ENCODE results near the gene SNX18. TPM values are rescaled to one million over a fixed set of nuclear protein-coding genes. Genes with fewer than 3 reads are reported as not detected.
A peak's percentile ranks its signal among the peaks of the same experiment; 100 is the strongest.

The SNX18 gene
- total RNA-seq, 1 donor from 2014 or later: 38.8 TPM

GRCh38 chr5:54580997-54581811, 63.6 kb downstream of the SNX18 start:
- no peaks in the 10 kb centered on the region for H4K20me1 ChIP-seq (ENCODE audit: insufficient read depth, low read length)
- no peaks in the 10 kb centered on the region for H3K27me3 Mint-ChIP-seq (ENCODE audit: low read depth, unreplicated experiment)
- no peak overlapping the region for H3K4me3 ChIP-seq (ENCODE audit: insufficient read depth, low read depth, low read length)
- H3K36me3 Mint-ChIP-seq (ENCODE audit: low read depth, unreplicated experiment): no peaks in the 10 kb centered on the region
- H3K36me3 ChIP-seq (ENCODE audit: insufficient read depth, low read length): no peaks in the 10 kb centered on the region
- no peak overlapping the region for H3K9ac ChIP-seq (ENCODE audit: low read length)
- H3K9me3 ChIP-seq (ENCODE audit: insufficient read depth, low read depth, low read length): no peaks in the 10 kb centered on the region
- no peaks in the 10 kb centered on the region for H3K4me1 ChIP-seq (ENCODE audit: insufficient read depth, low read length)
- H3K27ac ChIP-seq (ENCODE audit: low read depth, low read length): no peak overlapping the region
- peaks cover 3% of the 10 kb centered on the region for H3K9me3 Mint-ChIP-seq (ENCODE audit: unreplicated experiment)
- peaks cover 20% of the 10 kb centered on the region for H3K4me1 Mint-ChIP-seq (ENCODE audit: low read depth, unreplicated experiment)
- peak; percentile 68 for DNase-seq (ENCODE audit: low read depth)
- peak; percentile 34 for FAIRE-seq
- TF ChIP-seq EZH2 (IDR thresholded peaks at IDR 0.05; ENCODE audit: insufficient read depth, low read length): no peak
- TF ChIP-seq, protein P1, sequence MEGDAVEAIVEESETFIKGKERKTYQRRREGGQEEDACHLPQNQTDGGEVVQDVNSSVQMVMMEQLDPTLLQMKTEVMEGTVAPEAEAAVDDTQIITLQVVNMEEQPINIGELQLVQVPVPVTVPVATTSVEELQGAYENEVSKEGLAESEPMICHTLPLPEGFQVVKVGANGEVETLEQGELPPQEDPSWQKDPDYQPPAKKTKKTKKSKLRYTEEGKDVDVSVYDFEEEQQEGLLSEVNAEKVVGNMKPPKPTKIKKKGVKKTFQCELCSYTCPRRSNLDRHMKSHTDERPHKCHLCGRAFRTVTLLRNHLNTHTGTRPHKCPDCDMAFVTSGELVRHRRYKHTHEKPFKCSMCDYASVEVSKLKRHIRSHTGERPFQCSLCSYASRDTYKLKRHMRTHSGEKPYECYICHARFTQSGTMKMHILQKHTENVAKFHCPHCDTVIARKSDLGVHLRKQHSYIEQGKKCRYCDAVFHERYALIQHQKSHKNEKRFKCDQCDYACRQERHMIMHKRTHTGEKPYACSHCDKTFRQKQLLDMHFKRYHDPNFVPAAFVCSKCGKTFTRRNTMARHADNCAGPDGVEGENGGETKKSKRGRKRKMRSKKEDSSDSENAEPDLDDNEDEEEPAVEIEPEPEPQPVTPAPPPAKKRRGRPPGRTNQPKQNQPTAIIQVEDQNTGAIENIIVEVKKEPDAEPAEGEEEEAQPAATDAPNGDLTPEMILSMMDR (IDR thresholded peaks at IDR 0.05; ENCODE audit: insufficient read depth, low read depth, low read length): no peak
- peak overlapping the region; percentile 11 for H3K4me3 Mint-ChIP-seq (ENCODE audit: unreplicated experiment)
- no peaks in the 10 kb centered on the region for H3K27me3 ChIP-seq (ENCODE audit: insufficient read depth, low read length)
- peak overlapping the region; percentile 25 for H2AFZ ChIP-seq (ENCODE audit: low read depth, low read length)
- H3K79me2 ChIP-seq (ENCODE audit: insufficient read depth, low read length): no peaks in the 10 kb centered on the region
- peak overlapping the region; percentile 66 for H3K27ac Mint-ChIP-seq (ENCODE audit: unreplicated experiment)
- H3K4me2 ChIP-seq (ENCODE audit: low read length): peak overlapping the region; percentile 39

DNA sequence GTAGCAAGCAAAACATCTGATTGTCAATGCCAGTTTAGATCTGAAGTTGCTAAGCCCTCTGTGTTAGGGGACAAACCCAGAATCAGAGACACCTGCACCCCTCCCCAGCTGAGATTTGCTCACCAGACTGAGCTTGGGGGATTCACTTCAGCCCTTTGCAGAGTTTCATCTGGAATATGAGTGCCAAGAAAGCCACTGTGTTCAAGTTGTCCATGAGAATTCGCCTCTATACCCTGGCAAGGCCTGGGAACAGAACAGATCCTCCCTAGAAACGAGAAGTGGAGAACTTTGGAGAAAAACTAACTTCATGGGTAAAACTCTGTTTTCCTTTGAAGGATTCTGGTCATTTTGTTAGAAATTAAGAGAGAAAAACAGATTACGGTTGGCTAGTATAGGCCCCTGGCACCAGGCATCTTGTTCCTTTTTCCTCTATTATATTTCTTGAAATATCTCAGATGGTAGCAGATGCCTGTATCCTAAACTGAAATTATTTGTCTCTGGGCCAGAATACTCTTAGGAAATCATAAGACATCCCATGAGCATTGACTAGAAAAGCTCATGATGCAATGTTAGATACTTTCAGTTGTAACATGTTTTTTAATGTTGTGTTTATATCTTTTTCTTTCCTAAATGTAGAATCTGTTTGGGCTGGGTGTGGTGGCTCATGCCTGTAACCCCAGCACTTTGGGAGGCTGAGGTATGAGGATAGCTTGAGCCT, 64.4 kb downstream of the SNX18 start:
- no peak overlapping the region for H3K9ac ChIP-seq (ENCODE audit: low read length)

More for the DNA sequence above, 64.4 kb downstream of the SNX18 start:
- H3K27me3 ChIP-seq (ENCODE audit: insufficient read depth, low read length): no peaks in the 10 kb centered on the region
- H3K4me3 ChIP-seq (ENCODE audit: insufficient read depth, low read depth, low read length): no peak overlapping the region
- no peaks in the 10 kb centered on the region for H3K36me3 ChIP-seq (ENCODE audit: insufficient read depth, low read length)
- no peaks in the 10 kb centered on the region for H3K9me3 ChIP-seq (ENCODE audit: insufficient read depth, low read depth, low read length)
- H3K27ac ChIP-seq (ENCODE audit: low read depth, low read length): no peak overlapping the region
- H3K36me3 Mint-ChIP-seq (ENCODE audit: low read depth, unreplicated experiment): no peaks in the 10 kb centered on the region
- H2AFZ ChIP-seq (ENCODE audit: low read depth, low read length): no peak overlapping the region
- H4K20me1 ChIP-seq (ENCODE audit: insufficient read depth, low read length): no peaks in the 10 kb centered on the region
- H3K4me3 Mint-ChIP-seq (ENCODE audit: unreplicated experiment): no peak overlapping the region
- peaks cover 20% of the 10 kb centered on the region for H3K4me1 Mint-ChIP-seq (ENCODE audit: low read depth, unreplicated experiment)
- no peaks in the 10 kb centered on the region for H3K79me2 ChIP-seq (ENCODE audit: insufficient read depth, low read length)
- no peaks in the 10 kb centered on the region for H3K27me3 Mint-ChIP-seq (ENCODE audit: low read depth, unreplicated experiment)
- FAIRE-seq (no peak), DNase-seq (ENCODE audit: low read depth) (no peak)
- no peaks in the 10 kb centered on the region for H3K4me1 ChIP-seq (ENCODE audit: insufficient read depth, low read length)
- TF ChIP-seq EZH2 (IDR thresholded peaks at IDR 0.05; ENCODE audit: insufficient read depth, low read length): no peak
- TF ChIP-seq, protein P1 (IDR thresholded peaks at IDR 0.05; ENCODE audit: insufficient read depth, low read depth, low read length): no peak
- H3K27ac Mint-ChIP-seq (ENCODE audit: unreplicated experiment): no peak overlapping the region
- H3K9me3 Mint-ChIP-seq (ENCODE audit: unreplicated experiment): peaks cover 3% of the 10 kb centered on the region
- H3K4me2 ChIP-seq (ENCODE audit: low read length): peak overlapping the region; percentile 39
